Stomach (tissue), 9 donors: ENCODE data around the gene TBC1D30. TPM values are rescaled to one million over a fixed set of nuclear protein-coding genes. Genes with fewer than 3 reads are reported as not detected.
"Not testable (repeated sequence)": the region's sequence is repeated elsewhere in the genome, so short reads cannot be mapped to it uniquely, and the experiment has no call there.

ENCODE experiments used
- DNase-seq, 2 donors: peaks; one replicate each; pipeline versions ENCODE4 v3.0.0 to v3.0.0-alpha.2; 2013 to 2019
- H3K27ac ChIP-seq, 5 donors: fragments of 200-600 bp in 4 of 5; sonication (generic) in 4 of 5; one replicate each; pipeline ENCODE4 v1.5.1; 2013 to 2019; ENCODE audit warnings: mild to moderate bottlenecking in 1 of 5, moderate library complexity in 1 of 5
- H3K27me3 ChIP-seq, 3 donors: fragments of 200-600 bp; sonication (generic); one replicate each; pipeline ENCODE4 v1.5.1; 2017 to 2019; ENCODE audit warnings: mixed run types in 1 of 3
- H3K36me3 ChIP-seq, 4 donors: fragments of 200-600 bp; sonication (generic); 1 replicate in 3 of 4; 2 replicates in 1 of 4; pipeline ENCODE4 v1.5.1; 2016 to 2019
- H3K4me1 ChIP-seq, 4 donors: fragments of 200-600 bp; sonication (generic); one replicate each; pipeline ENCODE4 v1.5.1; 2016 to 2019
- H3K4me3 ChIP-seq, 4 donors: fragments of 200-600 bp; sonication (generic) in 3 of 4; one replicate each; pipeline ENCODE4 v1.5.1; 2016 to 2019; ENCODE audit warnings: mild to moderate bottlenecking in 1 of 4
- H3K9me3 ChIP-seq, 4 donors: fragments of 200-600 bp; sonication (generic); one replicate each; pipeline ENCODE4 v1.5.1; 2016 to 2019
- CTCF ChIP-seq, 7 experiments: fragments of 450-650 bp in 4 of 7; fragments of 200-600 bp in 3 of 7; sonication (generic) in 3 of 7; IDR thresholded peaks; one replicate each; pipeline ENCODE4 v1.5.1; 2016 to 2019; ENCODE audit warnings: antibody characterized with exemption in 7 of 7, control low read depth in 2 of 7, mild to moderate bottlenecking in 1 of 7
- EP300 ChIP-seq: sonication (generic); formaldehyde crosslinking; IDR thresholded peaks from one replicate; pipeline ENCODE4 v1.6.1; 2017; ENCODE audit warnings: antibody characterized with exemption
- POLR2A ChIP-seq, 4 donors: fragments of 450-650 bp; IDR thresholded peaks; one replicate each; pipeline ENCODE4 v1.6.1; 2016; ENCODE audit warnings: antibody characterized with exemption in 4 of 4, control low read depth in 2 of 4, mild to moderate bottlenecking in 1 of 4, moderate library complexity in 1 of 4
- POLR2AphosphoS5 ChIP-seq, 3 donors: sonication (generic); formaldehyde crosslinking; IDR thresholded peaks; one replicate each; pipeline ENCODE4 v1.6.1; 2016; ENCODE audit warnings: antibody characterized with exemption in 3 of 3
- whole genome bisulfite sequencing, 5 donors: extraction: QIAGEN DNeasy Blood & Tissue Kit in 3 of 5; methylation state at CpG; one replicate each; pipeline versions ENCODE4 v1.1.5 to v1.1.7; 2013 to 2018; 5-methylcytosine and 5-hydroxymethylcytosine counted together
- intact Hi-C: fragments of 100-400 bp; cut with DNase I; formaldehyde crosslinking; loops from one replicate; pipeline ENCODE4 v1.15.1; 2023; ENCODE audit warnings: low total_unique reads
- polyA plus RNA-seq, 3 donors: library from polyadenylated mRNA; stranded (reverse); fragments of 200-250 nt; gene quantifications; one replicate each; pipeline ENCODE4 v1.2.3, GENCODE V29; 2013
- total RNA-seq, 5 donors: library from RNA; depleted of rRNA; stranded (reverse); fragments of >200 nt; gene quantifications; one replicate each; pipeline versions ENCODE4 v1.1.0 to v1.2.3, GENCODE V29; 2014 to 2016
- donor health status: healthy with polysubstance abuse.
- donor health status: Bipolar disorder and iron deficiency.
- donor health status: healthy.

TBC1D30 gene
- total and polyA plus RNA-seq, 8 donors, result 1.8 to 41.1 (median 8.9) TPM

GRCh38 chr12:64801381-64801780 lies 23.1 kb upstream of the TBC1D30 start:
- H3K9me3 ChIP-seq, result no peaks in the 10 kb centered on the region
- H3K36me3 ChIP-seq, result no peaks in the 10 kb centered on the region
- DNase-seq, result no peak
- no peak overlapping the region for H3K27ac ChIP-seq
- intact Hi-C loops, result no loop called here
- peaks cover 0 to 4% (median 0%) of the 10 kb centered on the region in 3 donors for H3K27me3 ChIP-seq
- peaks cover 0 to 23% (median 7%) of the 10 kb centered on the region in 4 donors for H3K4me1 ChIP-seq
- H3K4me3 ChIP-seq, result no peak overlapping the region
- TF ChIP-seq EP300 (no peak), POLR2A (IDR thresholded peaks at IDR 0.05) (no peak), POLR2AphosphoS5 (IDR thresholded peaks at IDR 0.05) (no peak), CTCF (IDR thresholded peaks at IDR 0.05) (no peak)
- WGBS, 5 donors, result 47 to 70% (median 66%) methylated on average over 2 of the region's 2 CpGs

- H3K36me3 ChIP-seq, H3K9me3 ChIP-seq, H3K27ac ChIP-seq, H3K27me3 ChIP-seq, intact Hi-C loops, H3K4me3 ChIP-seq: not testable (repeated sequence)
- peak in 5 of 7 experiments; percentile 47 to 88 (median 84) for TF ChIP-seq CTCF (IDR thresholded peaks at IDR 0.05)
- DNase-seq, result peak; percentile 64 to 71
- H3K4me1 ChIP-seq, result peaks cover 0 to 14% (median 3%) of the 10 kb centered on the region in 4 donors
- 33 to 62% (median 35%) methylated on average over 4 to 8 of the region's 8 CpGs for WGBS, 5 donors
These were observed 22.2 kb upstream of the TBC1D30 start for GRCh38 chr12:64802180-64802775.

GRCh38 chr12:64806173-64806572 lies 18.3 kb upstream of the TBC1D30 start:
- Histone ChIP-seq H3K27ac (no peak overlapping the region), H3K4me1 (peaks cover 0 to 14% (median 6%) of the 10 kb centered on the region in 4 donors), H3K36me3 (no peaks in the 10 kb centered on the region), H3K27me3 (no peaks in the 10 kb centered on the region), H3K4me3 (no peak overlapping the region), H3K9me3 (no peaks in the 10 kb centered on the region)
- TF ChIP-seq POLR2AphosphoS5 (IDR thresholded peaks at IDR 0.05), result no peak
- no peak for TF ChIP-seq EP300
- TF ChIP-seq POLR2A (IDR thresholded peaks at IDR 0.05), result no peak
- no peak for TF ChIP-seq CTCF (IDR thresholded peaks at IDR 0.05)
- intact Hi-C loops, result no loop called here
- DNase-seq, result no peak
- 56 to 89% (median 82%) methylated on average over 2 of the region's 2 CpGs for WGBS, 5 donors

DNA sequence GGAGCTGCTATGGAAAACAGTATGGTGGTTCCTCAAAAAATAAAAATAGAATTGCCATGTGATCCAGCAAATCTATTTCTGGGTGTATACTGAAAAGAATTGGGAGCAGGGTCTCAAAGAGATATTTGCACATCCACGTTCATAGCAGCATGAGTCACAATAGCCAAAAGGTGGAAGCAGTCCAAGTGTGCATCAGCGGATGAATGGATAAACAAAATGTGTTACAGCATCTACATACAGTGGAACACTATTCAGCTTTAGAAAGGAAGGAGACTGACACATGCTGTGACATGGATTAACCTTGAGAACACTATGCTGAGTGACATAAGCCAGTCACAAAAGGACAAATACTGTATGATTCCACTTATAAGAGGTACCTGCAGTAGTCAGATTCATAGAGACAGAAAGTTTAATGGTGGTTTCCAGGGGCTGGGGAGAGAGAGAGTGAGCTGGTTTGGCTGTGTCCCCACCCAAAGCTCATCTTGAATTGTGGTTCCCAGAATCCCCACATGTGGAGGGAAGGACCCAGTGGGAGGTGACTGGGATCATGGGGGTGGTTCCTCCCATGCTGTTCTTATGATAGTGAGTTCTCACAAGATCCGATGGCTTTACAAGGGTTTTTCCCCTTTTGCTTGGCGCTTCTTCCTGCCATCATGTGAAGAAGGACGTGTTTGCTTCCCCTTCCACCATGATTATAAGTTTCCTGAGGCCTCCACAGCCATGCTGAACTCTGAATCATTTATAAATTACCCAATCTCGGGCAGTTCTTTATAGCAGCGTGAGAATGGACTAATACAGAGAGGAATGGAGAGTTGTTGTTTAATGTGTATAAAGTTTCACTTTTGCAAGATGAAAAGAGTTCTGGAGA lies 17.6 kb upstream of the TBC1D30 start:
- intact Hi-C loops, result no loop called here
- DNase-seq, result no peak
- WGBS, 5 donors, result 76 to 82% (median 80%) methylated on average over 7 of the region's 7 CpGs
- H3K9me3 ChIP-seq, result no peaks in the 10 kb centered on the region
- H3K27me3 ChIP-seq, result no peaks in the 10 kb centered on the region
- no peak overlapping the region for H3K27ac ChIP-seq
- no peak overlapping the region for H3K4me3 ChIP-seq
- TF ChIP-seq POLR2A (IDR thresholded peaks at IDR 0.05) (no peak), EP300 (no peak), POLR2AphosphoS5 (IDR thresholded peaks at IDR 0.05) (no peak), CTCF (IDR thresholded peaks at IDR 0.05) (no peak)
- H3K4me1 ChIP-seq, result peaks cover 0 to 14% (median 6%) of the 10 kb centered on the region in 4 donors
- no peaks in the 10 kb centered on the region for H3K36me3 ChIP-seq
